Astrocyte of the hippocampus (primary cell): ENCODE results near the gene KCNK18.
"Not testable (repeated sequence)": the region's sequence is repeated elsewhere in the genome, so short reads cannot be mapped to it uniquely, and the experiment has no call there.

Experiments used
- DNase-seq: peaks from one replicate; pipeline ENCODE4 v3.0.0; 2011; ENCODE audit warnings: low read depth, low spot score

Gene KCNK18

GRCh38 chr10:117221156-117221711 is 23.9 kb downstream of the KCNK18 start:
- peak; percentile 43 for DNase-seq

- DNase-seq = no peak
These were observed 25.3 kb downstream of the KCNK18 start for GRCh38 chr10:117222552-117222951.

- DNase-seq = no peak
These were observed 25.8 kb downstream of the KCNK18 start for GRCh38 chr10:117222976-117223692.

GRCh38 chr10:117223693-117224430 is 26.6 kb downstream of the KCNK18 start:
- DNase-seq = no peak

- DNase-seq = no peak
These were observed 27.6 kb downstream of the KCNK18 start for GRCh38 chr10:117224881-117225280.

GRCh38 chr10:117226813-117227451 is 29.6 kb downstream of the KCNK18 start:
- peak; percentile 19 for DNase-seq

GRCh38 chr10:117228210-117228609 is 30.9 kb downstream of the KCNK18 start:
- DNase-seq = no peak

GRCh38 chr10:117230107-117230506 is 32.8 kb downstream of the KCNK18 start:
- not testable (repeated sequence) for DNase-seq

GRCh38 chr10:117237401-117237991 is 40.2 kb downstream of the KCNK18 start:
- no peak for DNase-seq

GRCh38 chr10:117239051-117239450 is 41.8 kb downstream of the KCNK18 start:
- DNase-seq = no peak

- DNase-seq = no peak
These were observed 42.7 kb downstream of the KCNK18 start for GRCh38 chr10:117239721-117240620.

- DNase-seq = peak; percentile 9
These were observed 43.6 kb downstream of the KCNK18 start, which contains the start of gene SLC18A2 for GRCh38 chr10:117240621-117241529. Gene SLC18A2, plus strand, starts transcription at chr10:117241114. Its CDS starts 580 bp downstream, at chr10:117241694.

GRCh38 chr10:117241541-117242462 is 44.5 kb downstream of the KCNK18 start:
- DNase-seq = peak; percentile 40

GRCh38 chr10:117242463-117242832 is 45.2 kb downstream of the KCNK18 start:
- DNase-seq = no peak

- no peak for DNase-seq
These were observed 49.8 kb downstream of the KCNK18 start for GRCh38 chr10:117246997-117247671.

GRCh38 chr10:117248750-117249465 is 51.6 kb downstream of the KCNK18 start:
- DNase-seq = peak; percentile 9

GRCh38 chr10:117249493-117250093 is 52.3 kb downstream of the KCNK18 start:
- no peak for DNase-seq
